Prostate gland (tissue), 2 donors: ENCODE data around the gene DYNLT2B. TPM values are rescaled to one million over a fixed set of nuclear protein-coding genes. Genes with fewer than 3 reads are reported as not detected.

Source experiments
- DNase-seq: peaks from one replicate; pipeline ENCODE4 v3.0.0-alpha.2; 2019; ENCODE audit warnings: low spot score
- H3K27ac ChIP-seq, 2 donors: fragments of 200-600 bp; sonication (generic); 2 replicates each; pipeline ENCODE4 v1.5.1; 2017 to 2019
- H3K27me3 ChIP-seq: fragments of 200-600 bp; sonication (generic); replicated peaks from 2 replicates; pipeline ENCODE4 v1.5.1; 2019; ENCODE audit not compliant: insufficient read depth
- H3K36me3 ChIP-seq, 2 donors: fragments of 200-600 bp; sonication (generic); 1 replicate in 1 of 2; 2 replicates in 1 of 2; pipeline versions ENCODE4 v1.5.1 to v1.8.1; 2017 to 2019
- H3K4me1 ChIP-seq: fragments of 200-600 bp; sonication (generic); replicated peaks from 2 replicates; pipeline ENCODE4 v1.5.1; 2019
- H3K4me3 ChIP-seq, 2 donors: fragments of 200-600 bp; sonication (generic); 2 replicates each; pipeline ENCODE4 v1.5.1; 2017 to 2019
- H3K9me3 ChIP-seq: fragments of 200-600 bp; sonication (generic); 2 replicates; pipeline ENCODE4 v1.5.1; 2017
- CTCF ChIP-seq, 4 experiments: fragments of 200-600 bp in 2 of 4; fragments of 450-650 bp in 2 of 4; sonication (generic) in 2 of 4; IDR thresholded peaks; 1 replicate in 3 of 4; 2 replicates in 1 of 4; pipeline ENCODE4 v1.5.1; 2016 to 2019; ENCODE audit warnings: antibody characterized with exemption in 4 of 4, mild to moderate bottlenecking in 2 of 4, moderate library complexity in 2 of 4
- POLR2A ChIP-seq: fragments of 450-650 bp; IDR thresholded peaks from one replicate; pipeline ENCODE4 v1.6.1; 2016; ENCODE audit warnings: antibody characterized with exemption, mild to moderate bottlenecking
- POLR2AphosphoS5 ChIP-seq: sonication (generic); formaldehyde crosslinking; IDR thresholded peaks from one replicate; pipeline ENCODE4 v1.6.1; 2017; ENCODE audit warnings: antibody characterized with exemption
- WGBS: methylation state at CpG from one replicate; pipeline ENCODE4 v1.1.5; 2018; 5-methylcytosine and 5-hydroxymethylcytosine counted together
- intact Hi-C: fragments of 100-400 bp; cut with DNase I; formaldehyde crosslinking; loops from one replicate; pipeline ENCODE4 v1.14.2; 2022
- total RNA-seq, 2 donors: library from RNA; depleted of rRNA; stranded (reverse); fragments of >200 nt; gene quantifications; one replicate each; pipeline ENCODE4 v1.1.0, GENCODE V29; 2016

Gene DYNLT2B
- total RNA-seq, 2 donors from 2014 or later: 6.5 to 15.3 TPM

GRCh38 chr3:196339493-196340254, 21.6 kb upstream of the DYNLT2B start:
- no peaks in the 10 kb centered on the region for H3K9me3 ChIP-seq
- no peaks in the 10 kb centered on the region for H3K27me3 ChIP-seq
- H3K36me3 ChIP-seq: no peaks in the 10 kb centered on the region
- no peak overlapping the region for H3K27ac ChIP-seq
- DNase-seq: no peak
- no peaks in the 10 kb centered on the region for H3K4me1 ChIP-seq
- WGBS: 93% methylated on average over 21 of the region's 21 CpGs
- TF ChIP-seq CTCF (IDR thresholded peaks at IDR 0.05) (no peak), POLR2AphosphoS5 (no peak), POLR2A (no peak)
- intact Hi-C loops: no loop called here
- no peak overlapping the region for H3K4me3 ChIP-seq

DNA sequence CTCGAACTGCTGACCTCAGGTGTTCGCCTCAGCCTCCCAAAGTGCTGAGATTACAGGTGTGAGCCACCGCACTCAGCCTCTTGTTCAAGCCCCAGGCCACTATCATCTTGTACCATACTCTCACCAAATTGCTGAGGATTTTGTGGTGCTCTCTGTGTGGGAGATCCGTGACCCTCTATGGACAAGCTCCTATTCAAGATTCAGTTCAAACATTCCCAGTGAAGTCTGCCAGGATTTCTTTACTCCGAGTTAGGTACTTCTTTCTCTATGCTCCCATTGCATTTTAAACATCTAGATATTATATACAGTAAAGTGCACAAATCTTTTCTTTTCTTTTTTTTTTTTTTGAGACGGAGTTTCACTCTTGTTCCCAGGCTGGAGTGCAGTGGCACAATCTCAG, 21.0 kb upstream of the DYNLT2B start:
- no peak overlapping the region for H3K27ac ChIP-seq
- H3K27me3 ChIP-seq: no peaks in the 10 kb centered on the region
- H3K4me3 ChIP-seq: no peak overlapping the region
- TF ChIP-seq POLR2AphosphoS5 (no peak), POLR2A (no peak), CTCF (IDR thresholded peaks at IDR 0.05) (no peak)
- no peaks in the 10 kb centered on the region for H3K4me1 ChIP-seq
- no peaks in the 10 kb centered on the region for H3K36me3 ChIP-seq
- H3K9me3 ChIP-seq: no peaks in the 10 kb centered on the region
- no peak for DNase-seq
- intact Hi-C loops: no loop called here
- WGBS: 89% methylated on average over 6 of the region's 6 CpGs

GRCh38 chr3:196336319-196337145, 18.5 kb upstream of the DYNLT2B start:
- Histone ChIP-seq H3K27ac (no peak overlapping the region), H3K27me3 (no peaks in the 10 kb centered on the region), H3K9me3 (no peaks in the 10 kb centered on the region), H3K4me3 (no peak overlapping the region), H3K36me3 (no peaks in the 10 kb centered on the region), H3K4me1 (no peaks in the 10 kb centered on the region)
- 75% methylated on average over 17 of the region's 17 CpGs for WGBS
- intact Hi-C loops: no loop called here
- DNase-seq: no peak
- no peak for TF ChIP-seq POLR2A
- TF ChIP-seq CTCF (IDR thresholded peaks at IDR 0.05): no peak
- TF ChIP-seq POLR2AphosphoS5: no peak

GRCh38 chr3:196335503-196335948, 17.5 kb upstream of the DYNLT2B start:
- TF ChIP-seq POLR2AphosphoS5 (no peak), POLR2A (no peak), CTCF (IDR thresholded peaks at IDR 0.05) (no peak)
- Histone ChIP-seq H3K27me3 (no peaks in the 10 kb centered on the region), H3K4me1 (no peaks in the 10 kb centered on the region), H3K4me3 (no peak overlapping the region), H3K36me3 (no peaks in the 10 kb centered on the region), H3K27ac (no peak overlapping the region), H3K9me3 (no peaks in the 10 kb centered on the region)
- no peak for DNase-seq
- WGBS: 65% methylated on average over 12 of the region's 12 CpGs
- intact Hi-C loops: no loop called here
